ENCODE data around the gene YES1. TPM values are rescaled to one million over a fixed set of nuclear protein-coding genes. Genes with fewer than 3 reads are reported as not detected.

YES1 gene
- total and polyA plus RNA-seq, 2 donors from 2014 or later = 12.6 to 48.5 TPM

DNA sequence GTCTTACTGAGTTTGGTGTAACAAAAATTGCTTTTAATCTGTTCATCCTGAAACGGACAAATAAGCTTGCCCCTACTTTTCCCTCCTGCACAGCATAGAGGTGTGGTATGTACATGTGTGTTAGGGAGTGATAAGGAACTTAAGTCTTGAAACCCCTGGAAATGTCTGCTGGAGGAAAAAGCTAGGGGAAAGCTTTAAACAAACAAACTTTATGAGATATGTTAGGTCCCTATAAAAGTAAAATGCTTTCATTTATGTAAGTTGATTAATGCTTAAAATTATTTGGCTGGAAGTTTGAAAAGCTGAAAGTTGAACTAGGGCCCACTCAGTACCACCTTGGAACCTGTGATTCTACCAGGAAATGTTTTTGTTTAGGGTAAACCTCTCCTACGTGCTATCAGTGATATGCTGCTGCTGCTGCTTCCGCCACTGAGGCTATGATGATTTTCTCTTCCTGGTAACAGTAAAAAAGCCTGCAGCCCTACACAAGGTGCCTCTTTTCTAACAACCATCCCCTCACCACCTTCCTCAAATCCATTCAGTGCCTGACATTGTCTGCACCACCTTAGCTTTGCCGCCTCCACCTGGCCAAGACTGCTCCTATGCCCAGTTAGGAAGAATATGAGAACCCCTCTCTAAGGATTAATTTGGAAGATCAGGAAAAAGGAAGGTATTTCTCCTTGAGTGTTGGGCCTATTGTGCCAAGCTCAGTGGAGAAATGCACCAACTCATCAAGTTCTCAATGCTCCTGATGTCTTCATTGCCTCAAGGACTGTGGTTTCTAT is 2.5 kb upstream of the YES1 start:
- Histone ChIP-seq H3K27ac (ENCODE audit: low read depth in 2 of 2, low read length in 2 of 2) (no peak overlapping the region), H3K4me1 (ENCODE audit: control insufficient read depth in 2 of 3, insufficient read depth in 2 of 3, low read depth in 1 of 3, low read length in 3 of 3) (peaks cover 0 to 10% (median 2%) of the 10 kb centered on the region in 3 donors), H3K9ac (ENCODE audit: low read length in 3 of 3) (no peak overlapping the region), H3K9me3 (ENCODE audit: control insufficient read depth in 2 of 3, insufficient read depth in 1 of 3, low read length in 3 of 3) (no peaks in the 10 kb centered on the region), H3K27me3 (ENCODE audit: control insufficient read depth, insufficient read depth, low read length) (no peaks in the 10 kb centered on the region), H3K36me3 (ENCODE audit: control insufficient read depth in 2 of 3, insufficient read depth in 3 of 3, low read length in 3 of 3) (no peaks in the 10 kb centered on the region), H3K4me3 (ENCODE audit: low read length in 3 of 3) (no peak overlapping the region)
- FAIRE-seq (no peak), DNase-seq (no peak)
- TF ChIP-seq, protein P1, sequence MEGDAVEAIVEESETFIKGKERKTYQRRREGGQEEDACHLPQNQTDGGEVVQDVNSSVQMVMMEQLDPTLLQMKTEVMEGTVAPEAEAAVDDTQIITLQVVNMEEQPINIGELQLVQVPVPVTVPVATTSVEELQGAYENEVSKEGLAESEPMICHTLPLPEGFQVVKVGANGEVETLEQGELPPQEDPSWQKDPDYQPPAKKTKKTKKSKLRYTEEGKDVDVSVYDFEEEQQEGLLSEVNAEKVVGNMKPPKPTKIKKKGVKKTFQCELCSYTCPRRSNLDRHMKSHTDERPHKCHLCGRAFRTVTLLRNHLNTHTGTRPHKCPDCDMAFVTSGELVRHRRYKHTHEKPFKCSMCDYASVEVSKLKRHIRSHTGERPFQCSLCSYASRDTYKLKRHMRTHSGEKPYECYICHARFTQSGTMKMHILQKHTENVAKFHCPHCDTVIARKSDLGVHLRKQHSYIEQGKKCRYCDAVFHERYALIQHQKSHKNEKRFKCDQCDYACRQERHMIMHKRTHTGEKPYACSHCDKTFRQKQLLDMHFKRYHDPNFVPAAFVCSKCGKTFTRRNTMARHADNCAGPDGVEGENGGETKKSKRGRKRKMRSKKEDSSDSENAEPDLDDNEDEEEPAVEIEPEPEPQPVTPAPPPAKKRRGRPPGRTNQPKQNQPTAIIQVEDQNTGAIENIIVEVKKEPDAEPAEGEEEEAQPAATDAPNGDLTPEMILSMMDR (IDR thresholded peaks at IDR 0.05; ENCODE audit: borderline replicate concordance, extremely low read depth, insufficient read depth) = no peak
- intact Hi-C loops (cut with DNase I) = no loop called here

DNA sequence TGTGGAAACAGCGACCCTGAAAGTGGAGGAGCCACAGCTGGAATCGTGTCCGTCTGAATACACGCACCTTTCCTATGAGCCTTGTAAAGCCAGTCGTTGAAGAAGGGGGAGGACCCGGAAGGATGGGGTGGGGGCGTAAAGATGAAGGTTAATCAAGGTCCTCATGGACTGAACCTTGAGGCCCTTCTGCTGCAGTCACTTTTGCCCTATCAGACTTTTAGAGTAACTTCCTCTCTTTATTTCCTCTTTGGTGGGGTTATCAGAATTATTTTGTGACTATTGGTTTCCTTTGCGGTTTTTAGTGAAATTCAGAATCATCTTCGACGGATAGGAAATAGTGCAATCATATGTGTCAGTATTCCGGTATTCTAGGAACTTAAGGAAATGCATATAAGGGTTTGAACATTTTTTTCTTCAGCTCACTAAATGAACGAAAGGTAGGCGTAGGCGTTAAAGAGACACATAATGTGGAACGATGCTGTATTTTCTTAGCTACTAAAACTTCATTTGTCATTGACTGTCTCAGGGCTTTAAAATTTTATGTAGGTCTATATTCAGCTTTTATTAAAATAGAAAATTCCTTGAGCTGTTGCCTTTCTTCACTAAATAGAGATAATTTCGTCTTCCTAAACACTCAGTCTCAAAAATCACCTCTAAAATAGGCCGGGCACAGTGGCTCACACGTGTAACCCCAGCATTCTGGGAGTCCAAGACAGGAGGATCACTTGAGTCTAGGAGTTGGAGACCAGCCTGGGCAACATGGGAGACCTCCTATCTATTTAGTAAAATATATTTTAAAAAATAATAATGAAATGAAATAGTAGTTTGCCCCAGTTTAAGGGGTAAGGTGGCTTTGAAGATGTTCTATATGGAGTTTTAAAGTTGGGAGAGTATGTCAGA is 1.4 kb upstream of the YES1 start:
- peak overlapping the region in 2 of 3 donors; percentile 56 to 83 for H3K9ac ChIP-seq (ENCODE audit: low read length in 3 of 3)

DNA sequence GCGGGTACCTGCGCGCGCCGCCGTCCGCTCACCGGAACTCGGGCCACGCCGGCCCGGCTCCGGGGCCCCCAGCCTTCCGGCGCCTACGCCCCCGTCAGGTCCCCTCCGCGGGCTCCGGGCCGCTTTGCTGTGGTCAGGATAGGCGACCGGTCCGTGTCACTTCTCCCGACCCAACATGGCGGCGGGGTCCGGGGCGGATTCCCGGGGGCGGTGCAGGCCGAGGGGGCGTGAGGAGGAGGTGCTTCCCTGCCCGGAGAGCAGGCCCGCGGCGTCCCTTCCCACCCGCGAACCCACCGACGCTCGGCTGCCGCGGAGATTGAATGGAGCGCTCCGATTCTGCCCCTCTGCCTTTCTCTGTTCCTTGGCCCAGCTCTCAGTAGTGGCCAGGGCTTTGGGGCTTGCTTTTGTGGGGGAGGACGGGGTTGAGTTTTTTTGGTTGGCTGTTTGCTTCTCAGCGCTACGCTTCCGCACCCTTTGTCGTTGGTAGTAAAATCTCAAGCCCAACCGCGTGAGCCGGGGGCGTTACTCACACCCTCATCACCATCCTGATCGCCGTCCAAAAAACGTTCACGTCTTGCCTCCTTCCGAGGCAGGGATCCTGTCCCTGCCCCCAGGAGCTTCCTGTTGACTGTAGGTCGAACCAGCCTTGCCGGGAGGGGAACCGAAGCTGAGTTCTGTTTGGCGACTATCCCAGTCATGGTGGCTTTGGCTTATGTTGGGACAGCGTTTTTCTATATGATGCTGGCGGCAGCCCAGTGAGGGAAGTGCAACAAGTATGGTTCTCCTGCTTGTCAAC is 532 bp upstream of the YES1 start:
- DNase-seq = peak; percentile 88 to 95 (median 93)
- peak overlapping the region; percentile 92 to 96 for H3K27ac ChIP-seq (ENCODE audit: low read depth in 2 of 2, low read length in 2 of 2)
- peak overlapping the region; percentile 56 to 83 (median 63) for H3K9ac ChIP-seq (ENCODE audit: low read length in 3 of 3)
- FAIRE-seq = no peak
- H3K9me3 ChIP-seq (ENCODE audit: control insufficient read depth in 2 of 3, insufficient read depth in 1 of 3, low read length in 3 of 3) = no peaks in the 10 kb centered on the region
- TF ChIP-seq, protein P1 (IDR thresholded peaks at IDR 0.05; ENCODE audit: borderline replicate concordance, extremely low read depth, insufficient read depth) = no peak
- H3K4me3 ChIP-seq (ENCODE audit: low read length in 3 of 3) = peak overlapping the region; percentile 74 to 91 (median 77)
- no peaks in the 10 kb centered on the region for H3K36me3 ChIP-seq (ENCODE audit: control insufficient read depth in 2 of 3, insufficient read depth in 3 of 3, low read length in 3 of 3)
- intact Hi-C loops (cut with DNase I) = no loop called here
- peaks cover 0 to 10% (median 5%) of the 10 kb centered on the region in 3 donors for H3K4me1 ChIP-seq (ENCODE audit: control insufficient read depth in 2 of 3, insufficient read depth in 2 of 3, low read depth in 1 of 3, low read length in 3 of 3)
- H3K27me3 ChIP-seq (ENCODE audit: control insufficient read depth, insufficient read depth, low read length) = no peaks in the 10 kb centered on the region

More for the DNA sequence above, 1.4 kb upstream of the YES1 start:
- Histone ChIP-seq H3K4me1 (ENCODE audit: control insufficient read depth in 2 of 3, insufficient read depth in 2 of 3, low read depth in 1 of 3, low read length in 3 of 3) (peaks cover 0 to 10% (median 2%) of the 10 kb centered on the region in 3 donors), H3K27me3 (ENCODE audit: control insufficient read depth, insufficient read depth, low read length) (no peaks in the 10 kb centered on the region), H3K4me3 (ENCODE audit: low read length in 3 of 3) (peak overlapping the region; percentile 74 to 91 (median 77)), H3K27ac (ENCODE audit: low read depth in 2 of 2, low read length in 2 of 2) (peak overlapping the region; percentile 92 to 96), H3K9me3 (ENCODE audit: control insufficient read depth in 2 of 3, insufficient read depth in 1 of 3, low read length in 3 of 3) (no peaks in the 10 kb centered on the region), H3K36me3 (ENCODE audit: control insufficient read depth in 2 of 3, insufficient read depth in 3 of 3, low read length in 3 of 3) (no peaks in the 10 kb centered on the region)
- TF ChIP-seq, protein P1 (IDR thresholded peaks at IDR 0.05; ENCODE audit: borderline replicate concordance, extremely low read depth, insufficient read depth) = no peak
- FAIRE-seq (no peak), DNase-seq (no peak)
- intact Hi-C loops (cut with DNase I) = no loop called here
